GM23338 (cell line): ENCODE results near the gene DLG2.

Source experiments
- CREB1 ChIP-seq: fragments of 250-450 bp; sonication (Bioruptor Pico); IDR thresholded peaks from 2 replicates; pipeline ENCODE4 v1.5.0; 2020; ENCODE audit warnings: low read depth, mild to moderate bottlenecking, moderate library complexity
- CTCF ChIP-seq, 2 experiments: fragments of 200-600 bp in 1 of 2; sonication (generic) in 1 of 2; conservative IDR thresholded peaks; 2 replicates each; pipeline versions ENCODE4 v1.5.1 to v1.6.1; 2016 to 2017; ENCODE audit warnings: antibody characterized with exemption in 2 of 2, low read depth in 2 of 2, mild to moderate bottlenecking in 2 of 2, moderate library complexity in 1 of 2
- ETS1 ChIP-seq: IDR thresholded peaks from 2 replicates; pipeline ENCODE4 v1.6.1; 2016; ENCODE audit warnings: antibody characterized with exemption
- EZH2 ChIP-seq: fragments of 200-600 bp; sonication (generic); IDR thresholded peaks from one replicate; pipeline ENCODE4 v1.8.0; 2017; ENCODE audit warnings: antibody characterized with exemption, mild to moderate bottlenecking, low read depth; ENCODE audit not compliant: unreplicated experiment
- EZH2phosphoT487 ChIP-seq: fragments of 200-600 bp; sonication (generic); IDR thresholded peaks from one replicate; pipeline ENCODE4 v1.8.1; 2018; ENCODE audit warnings: antibody characterized with exemption; ENCODE audit not compliant: unreplicated experiment
- POLR2AphosphoS5 ChIP-seq: IDR thresholded peaks from 2 replicates; pipeline ENCODE4 v1.6.1; 2016; ENCODE audit warnings: antibody characterized with exemption, low read depth
- REST ChIP-seq: IDR thresholded peaks from one replicate; pipeline ENCODE4 v1.6.1; 2018; ENCODE audit warnings: antibody characterized with exemption; ENCODE audit not compliant: unreplicated experiment

- TF ChIP-seq EZH2 (no peak), CTCF (conservative IDR thresholded peaks at IDR 0.05; ENCODE audit: low read depth in 2 of 2) (no peak), EZH2phosphoT487 (no peak), CREB1 (CRISPR knock-in tag) (no peak), POLR2AphosphoS5 (no peak), REST (no peak), ETS1 (no peak)
Observed at GRCh38 chr11:83908298-83908856, 1718.8 kb downstream of the DLG2 start.
